Measurements from ENCODE around the gene LRRC7. TPM values are rescaled to one million over a fixed set of nuclear protein-coding genes. Genes with fewer than 3 reads are reported as not detected.
A peak's percentile ranks its signal among the peaks of the same experiment; 100 is the strongest.

LRRC7 gene
- total RNA-seq, 2 experiments from 2014 or later = 0.14 to 0.20 TPM

DNA sequence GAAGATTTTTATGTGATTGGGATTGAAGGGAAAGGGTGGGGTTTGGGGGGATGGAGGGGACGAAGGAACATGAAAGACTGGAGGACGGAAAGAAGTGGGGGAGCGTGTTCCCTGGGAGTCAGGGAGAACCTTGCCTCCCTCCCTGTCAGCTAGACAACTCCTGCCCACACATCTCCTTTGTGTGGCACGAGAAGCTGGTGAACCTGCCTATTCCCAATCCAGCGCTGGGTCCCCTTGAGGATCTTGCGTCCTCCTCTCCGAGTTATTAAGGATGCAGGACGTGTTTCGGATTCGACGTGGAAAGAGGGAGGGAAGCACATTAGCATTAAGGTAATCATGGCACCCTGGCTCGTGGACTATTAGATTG is 1.4 kb downstream of the LRRC7 start:
- Mint-ChIP-seq H3K27ac (no peak overlapping the region), H3K4me1 (ENCODE audit: low read depth) (peaks cover 5% of the 10 kb centered on the region), H3K9me3 (peaks cover 4% of the 10 kb centered on the region), H3K27me3 (peaks cover 57% of the 10 kb centered on the region), H3K4me3 (no peak overlapping the region), H3K36me3 (ENCODE audit: low read depth) (no peaks in the 10 kb centered on the region)
- no peak for ATAC-seq (ENCODE audit: poor library complexity)
- no peak for DNase-seq
- ChIA-PET POLR2A (no interaction called here), CTCF (interaction anchor here (0.7 kb wide), 1 partner anchor 13 kb away, joined by 3 read pairs; no protein-coding TSS in a partner anchor)
- Histone ChIP-seq H3K9me3 (ENCODE audit: control insufficient read depth in 1 of 2, insufficient read depth in 1 of 2, low read length in 2 of 2) (peaks cover 0 to 24% of the 10 kb centered on the region in 2 experiments), H3K27me3 (ENCODE audit: control insufficient read depth in 1 of 2, insufficient read depth in 2 of 2, low read length in 2 of 2) (peaks cover 12 to 37% of the 10 kb centered on the region in 2 experiments), H3K27ac (ENCODE audit: low read depth in 1 of 2, low read length in 2 of 2) (no peak overlapping the region), H3K4me1 (ENCODE audit: insufficient read depth, low read length) (no peaks in the 10 kb centered on the region), H3K4me3 (ENCODE audit: low read length) (peak overlapping the region; percentile 28), H3K36me3 (ENCODE audit: insufficient read depth, low read length) (no peaks in the 10 kb centered on the region)
- intact Hi-C loops (cut with DNase I, micrococcal nuclease) = no loop called here
- TF ChIP-seq CTCF (IDR thresholded peaks at IDR 0.05) = no peak

DNA sequence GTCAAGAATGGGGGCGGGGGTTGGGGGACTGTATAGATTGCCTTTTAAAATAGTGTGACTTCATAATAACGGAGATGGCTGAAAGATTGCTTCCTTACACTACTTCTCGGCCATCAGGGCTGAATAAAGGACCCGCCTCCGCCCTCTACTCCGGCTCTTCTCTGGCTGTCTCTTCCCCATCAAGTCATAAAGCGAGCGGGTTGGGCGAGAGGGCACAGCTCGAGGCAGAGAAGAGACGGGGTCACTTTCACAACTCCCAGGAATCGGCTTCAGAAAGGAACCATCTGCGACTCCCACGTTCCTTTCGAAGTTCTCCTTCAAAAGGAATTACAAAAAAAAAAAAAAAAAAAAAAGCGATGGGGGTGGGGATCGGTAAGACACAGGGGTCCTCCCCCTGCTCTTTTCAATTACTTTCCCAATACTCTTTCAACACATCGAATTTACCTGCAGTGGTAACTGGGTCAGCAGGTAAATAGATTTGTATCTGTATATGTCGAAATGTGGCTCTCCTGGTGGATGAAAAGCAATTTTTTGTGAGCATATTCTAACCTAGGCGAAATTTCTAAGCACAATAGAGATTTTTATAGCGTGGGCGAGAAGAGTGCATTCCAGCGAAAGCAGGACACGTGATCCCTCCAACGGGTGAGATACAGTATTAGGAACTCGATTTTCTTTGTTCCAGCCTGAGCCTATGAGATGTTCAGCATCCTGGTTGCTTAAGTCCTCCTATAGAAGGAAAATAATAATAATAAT is 2.0 kb downstream of the LRRC7 start:
- Mint-ChIP-seq H3K36me3 (ENCODE audit: low read depth) (no peaks in the 10 kb centered on the region), H3K4me1 (ENCODE audit: low read depth) (peaks cover 5% of the 10 kb centered on the region), H3K4me3 (no peak overlapping the region), H3K9me3 (peaks cover 4% of the 10 kb centered on the region), H3K27me3 (peaks cover 51% of the 10 kb centered on the region), H3K27ac (no peak overlapping the region)
- no peak for TF ChIP-seq CTCF (IDR thresholded peaks at IDR 0.05)
- Histone ChIP-seq H3K4me3 (ENCODE audit: low read length) (peak overlapping the region; percentile 28), H3K9me3 (ENCODE audit: control insufficient read depth in 1 of 2, insufficient read depth in 1 of 2, low read length in 2 of 2) (peaks cover 0 to 24% of the 10 kb centered on the region in 2 experiments), H3K36me3 (ENCODE audit: insufficient read depth, low read length) (no peaks in the 10 kb centered on the region), H3K27me3 (ENCODE audit: control insufficient read depth in 1 of 2, insufficient read depth in 2 of 2, low read length in 2 of 2) (peaks cover 12 to 37% of the 10 kb centered on the region in 2 experiments), H3K27ac (ENCODE audit: low read depth in 1 of 2, low read length in 2 of 2) (no peak overlapping the region), H3K4me1 (ENCODE audit: insufficient read depth, low read length) (no peaks in the 10 kb centered on the region)
- ATAC-seq (ENCODE audit: poor library complexity) (no peak), DNase-seq (no peak)
- intact Hi-C loops (cut with DNase I, micrococcal nuclease) = no loop called here
- CTCF ChIA-PET = interaction anchor here (0.7 kb wide), 1 partner anchor 13 kb away, joined by 3 read pairs; no protein-coding TSS in a partner anchor
- POLR2A ChIA-PET = no interaction called here

DNA sequence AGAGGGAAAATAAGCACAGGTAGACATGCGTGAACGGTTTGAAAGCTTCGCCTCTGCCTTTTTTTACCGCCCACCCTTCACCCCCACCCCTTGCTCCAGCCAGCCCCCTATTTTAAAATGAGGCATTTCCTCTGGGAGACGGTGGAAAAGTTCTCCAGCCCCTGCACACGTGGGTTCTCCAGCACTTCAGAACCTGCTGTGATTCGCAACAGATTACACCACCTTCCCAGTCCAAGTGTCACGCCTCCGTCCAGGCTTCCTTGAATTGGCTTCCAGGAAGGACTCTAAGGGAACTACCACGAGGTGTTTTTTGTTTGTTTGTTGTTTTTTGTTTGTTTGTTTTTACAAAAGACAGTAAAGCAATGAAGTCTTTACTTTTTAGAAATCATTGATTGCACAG is 2.6 kb downstream of the LRRC7 start:
- Mint-ChIP-seq H3K27ac (no peak overlapping the region), H3K4me1 (ENCODE audit: low read depth) (peaks cover 5% of the 10 kb centered on the region), H3K4me3 (no peak overlapping the region), H3K9me3 (peaks cover 4% of the 10 kb centered on the region), H3K27me3 (peaks cover 46% of the 10 kb centered on the region), H3K36me3 (ENCODE audit: low read depth) (no peaks in the 10 kb centered on the region)
- Histone ChIP-seq H3K27ac (ENCODE audit: low read depth in 1 of 2, low read length in 2 of 2) (no peak overlapping the region), H3K36me3 (ENCODE audit: insufficient read depth, low read length) (no peaks in the 10 kb centered on the region), H3K4me1 (ENCODE audit: insufficient read depth, low read length) (no peaks in the 10 kb centered on the region), H3K27me3 (ENCODE audit: control insufficient read depth in 1 of 2, insufficient read depth in 2 of 2, low read length in 2 of 2) (peaks cover 12 to 37% of the 10 kb centered on the region in 2 experiments), H3K9me3 (ENCODE audit: control insufficient read depth in 1 of 2, insufficient read depth in 1 of 2, low read length in 2 of 2) (peaks cover 0 to 24% of the 10 kb centered on the region in 2 experiments), H3K4me3 (ENCODE audit: low read length) (no peak overlapping the region)
- no peak for TF ChIP-seq CTCF (IDR thresholded peaks at IDR 0.05)
- ChIA-PET POLR2A (no interaction called here), CTCF (no interaction called here)
- intact Hi-C loops (cut with DNase I, micrococcal nuclease) = no loop called here
- DNase-seq = no peak
- no peak for ATAC-seq (ENCODE audit: poor library complexity)

Data from CD4-positive, alpha-beta T cell (primary cell).